Keratinocyte (primary cell): ENCODE data around the gene DNAAF2.

Experiments
- CTCF ChIP-seq, 3 experiments: IDR thresholded peaks in 1 of 3; conservative IDR thresholded peaks in 1 of 3; optimal IDR thresholded peaks in 1 of 3; 2 replicates in 2 of 3; 3 replicates in 1 of 3; pipeline versions ENCODE3 to v1.5.1; 2011; ENCODE audit warnings: low read length in 3 of 3, mild to moderate bottlenecking in 3 of 3, moderate library complexity in 2 of 3, control low read depth in 1 of 3, inconsistent platforms in 1 of 3; ENCODE audit not compliant: insufficient read depth in 2 of 3; ENCODE audit errors: extremely low read depth in 1 of 3
- EZH2 ChIP-seq: IDR thresholded peaks from one replicate; pipeline ENCODE4 v1.6.1; 2012; ENCODE audit warnings: inconsistent platforms, mild to moderate bottlenecking, low read length, moderate library complexity

DNA sequence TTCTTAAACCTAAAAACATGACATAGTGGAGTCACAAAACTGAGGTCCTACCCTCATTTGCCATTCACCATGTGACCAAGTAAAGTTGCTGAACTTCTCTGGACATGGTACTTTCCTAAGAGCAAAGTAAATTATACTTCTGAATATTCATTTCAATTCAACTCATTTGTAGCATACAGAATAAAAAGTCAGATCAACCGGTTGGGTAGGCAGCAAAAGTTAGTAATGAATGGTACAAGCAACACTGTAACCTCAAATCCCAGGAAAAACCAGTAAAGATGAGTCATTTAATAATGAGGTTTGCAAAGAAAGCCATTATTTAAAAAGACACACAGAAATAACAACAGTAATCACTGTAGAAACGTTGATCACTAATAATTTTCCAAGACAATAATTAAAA, 44.2 kb upstream of the DNAAF2 start:
- TF ChIP-seq EZH2 (no peak), CTCF (optimal IDR thresholded peaks at IDR 0.05 in 1 of 3, IDR thresholded peaks at IDR 0.05 in 1 of 3, conservative IDR thresholded peaks at IDR 0.05 in 1 of 3; ENCODE audit: extremely low read depth in 1 of 3, insufficient read depth in 2 of 3, low read length in 3 of 3) (no peak)
